PC-9 (cell line): ENCODE data around the gene FBLN2. TPM values are rescaled to one million over a fixed set of nuclear protein-coding genes. Genes with fewer than 3 reads are reported as not detected.

Experiments
- BruUV-seq: library from RNA; stranded (reverse); fragments of 400-500 nt; replicated peaks from 2 replicates; lab custom pipeline; 2021; lab: Mats Ljungman, UMichigan
- CTCF ChIA-PET: fragments of 300-600 bp; sonication (Branson Sonifier 250); formaldehyde crosslinking; loops from one replicate; lab custom pipeline; 2022; ENCODE audit warnings: antibody characterized with exemption; lab: Charles Lee
- POLR2A ChIA-PET: fragments of 300-600 bp; sonication (Branson Sonifier 250); formaldehyde crosslinking; loops from one replicate; lab custom pipeline; 2022; ENCODE audit warnings: antibody characterized with exemption; ENCODE audit not compliant: unreplicated experiment; lab: Charles Lee
- DNase-seq, 2 experiments: peaks; one replicate each; pipeline versions ENCODE4 v3.0.0 to v3.0.0-alpha.2; 2015 to 2022; ENCODE audit warnings: mixed read lengths in 1 of 2
- H2AFZ ChIP-seq: fragments of 200-600 bp; sonication (generic); 2 replicates; pipeline ENCODE4 v1.8.1; 2017; ENCODE audit warnings: antibody characterized with exemption
- H3F3A ChIP-seq: fragments of 200-600 bp; sonication (generic); 2 replicates; pipeline ENCODE4 v1.8.1; 2017; ENCODE audit warnings: antibody characterized with exemption, mild to moderate bottlenecking, low read depth; ENCODE audit not compliant: insufficient read depth
- H3K27ac ChIP-seq: fragments of 200-600 bp; sonication (generic); 2 replicates; pipeline ENCODE4 v1.6.1; 2016; ENCODE audit warnings: mixed run types
- H3K27me3 ChIP-seq: fragments of 200-600 bp; sonication (generic); 2 replicates; pipeline ENCODE4 v1.6.1; 2016; ENCODE audit warnings: low read depth, mixed run types; ENCODE audit not compliant: insufficient read depth
- H3K36me3 ChIP-seq: fragments of 200-600 bp; sonication (generic); 2 replicates; pipeline ENCODE4 v1.6.1; 2016; ENCODE audit warnings: low read depth, mixed run types
- H3K4me1 ChIP-seq: fragments of 200-600 bp; sonication (generic); replicated peaks from 2 replicates; pipeline ENCODE4 v1.6.1; 2016; ENCODE audit warnings: mixed run types; ENCODE audit not compliant: insufficient read depth
- H3K4me2 ChIP-seq: fragments of 200-600 bp; sonication (generic); 2 replicates; pipeline ENCODE4 v1.6.1; 2017; ENCODE audit warnings: mixed run types
- H3K4me3 ChIP-seq: fragments of 200-600 bp; sonication (generic); 2 replicates; pipeline ENCODE4 v1.6.1; 2016; ENCODE audit warnings: mixed run types
- H3K79me2 ChIP-seq: fragments of 200-600 bp; sonication (generic); 2 replicates; pipeline ENCODE4 v1.6.1; 2017; ENCODE audit warnings: low read depth, mixed run types
- H3K9me2 ChIP-seq: fragments of 200-600 bp; sonication (generic); 2 replicates; pipeline ENCODE4 v1.8.1; 2017; ENCODE audit warnings: mild to moderate bottlenecking; ENCODE audit not compliant: insufficient read depth
- H3K9me3 ChIP-seq: fragments of 200-600 bp; sonication (generic); 2 replicates; pipeline ENCODE4 v1.8.1; 2016; ENCODE audit warnings: low read depth; ENCODE audit not compliant: insufficient read depth
- H4K20me1 ChIP-seq: fragments of 200-600 bp; sonication (generic); 2 replicates; pipeline ENCODE4 v1.8.1; 2017; ENCODE audit not compliant: insufficient read depth
- EZH2 ChIP-seq: fragments of 200-600 bp; sonication (generic); IDR thresholded peaks from 2 replicates; pipeline ENCODE4 v1.8.0; 2017; ENCODE audit warnings: antibody characterized with exemption, low read depth
- intact Hi-C: fragments of 100-400 bp; cut with micrococcal nuclease; formaldehyde crosslinking; loops from one replicate; pipeline ENCODE4 v1.10.0; 2022; ENCODE audit not compliant: unreplicated experiment
- total RNA-seq: library from RNA; stranded (reverse); gene quantifications from 2 replicates; pipeline ENCODE4 v1.2.3, GENCODE V29; 2021
- TF ChIP-seq, protein P1 (sequence below): fragments of 200-600 bp; sonication (generic); conservative IDR thresholded peaks from 2 replicates; pipeline ENCODE4 v1.6.1; 2017; ENCODE audit warnings: mixed run types, antibody characterized with exemption, mild to moderate bottlenecking, moderate library complexity

The FBLN2 gene
- total RNA-seq, 1 experiment from 2014 or later: 0.57 TPM

DNA sequence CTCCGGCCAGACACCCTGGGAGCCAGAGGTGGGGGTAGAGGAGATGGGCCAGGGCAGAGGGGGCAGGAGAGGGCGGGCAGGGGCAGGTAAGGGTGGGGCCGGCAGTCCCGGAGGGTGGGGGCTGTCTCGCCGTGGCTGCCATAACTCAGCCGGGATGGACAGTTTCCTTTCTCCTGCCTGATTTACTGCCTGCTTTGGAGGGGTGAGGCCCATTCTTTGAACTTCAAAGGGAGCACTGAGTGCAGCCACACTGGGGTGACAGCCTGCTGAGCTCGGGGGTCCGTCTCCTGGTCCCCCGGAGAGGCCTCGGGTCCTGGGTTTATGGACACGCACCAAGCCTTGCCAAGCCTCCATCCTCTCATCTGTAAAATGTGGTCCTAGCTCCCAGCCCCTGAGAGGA, 135.4 kb downstream of the FBLN2 start:
- ChIA-PET POLR2A (no interaction called here), CTCF (no interaction called here)
- no peak overlapping the region for H3K4me2 ChIP-seq
- intact Hi-C loops: no loop called here
- no peak for DNase-seq
- peaks cover 66% of the 10 kb centered on the region for H3K27me3 ChIP-seq
- H3K4me3 ChIP-seq: no peak overlapping the region
- no TSS peak for BruUV-seq
- no peaks in the 10 kb centered on the region for H3K9me3 ChIP-seq
- H2AFZ ChIP-seq: no peak overlapping the region
- H3K79me2 ChIP-seq: no peaks in the 10 kb centered on the region
- no peaks in the 10 kb centered on the region for H3K4me1 ChIP-seq
- H3K9me2 ChIP-seq: no peaks in the 10 kb centered on the region
- no peaks in the 10 kb centered on the region for H3F3A ChIP-seq
- H3K36me3 ChIP-seq: no peaks in the 10 kb centered on the region
- H4K20me1 ChIP-seq: no peaks in the 10 kb centered on the region
- no peak overlapping the region for H3K27ac ChIP-seq
- TF ChIP-seq, protein P1, sequence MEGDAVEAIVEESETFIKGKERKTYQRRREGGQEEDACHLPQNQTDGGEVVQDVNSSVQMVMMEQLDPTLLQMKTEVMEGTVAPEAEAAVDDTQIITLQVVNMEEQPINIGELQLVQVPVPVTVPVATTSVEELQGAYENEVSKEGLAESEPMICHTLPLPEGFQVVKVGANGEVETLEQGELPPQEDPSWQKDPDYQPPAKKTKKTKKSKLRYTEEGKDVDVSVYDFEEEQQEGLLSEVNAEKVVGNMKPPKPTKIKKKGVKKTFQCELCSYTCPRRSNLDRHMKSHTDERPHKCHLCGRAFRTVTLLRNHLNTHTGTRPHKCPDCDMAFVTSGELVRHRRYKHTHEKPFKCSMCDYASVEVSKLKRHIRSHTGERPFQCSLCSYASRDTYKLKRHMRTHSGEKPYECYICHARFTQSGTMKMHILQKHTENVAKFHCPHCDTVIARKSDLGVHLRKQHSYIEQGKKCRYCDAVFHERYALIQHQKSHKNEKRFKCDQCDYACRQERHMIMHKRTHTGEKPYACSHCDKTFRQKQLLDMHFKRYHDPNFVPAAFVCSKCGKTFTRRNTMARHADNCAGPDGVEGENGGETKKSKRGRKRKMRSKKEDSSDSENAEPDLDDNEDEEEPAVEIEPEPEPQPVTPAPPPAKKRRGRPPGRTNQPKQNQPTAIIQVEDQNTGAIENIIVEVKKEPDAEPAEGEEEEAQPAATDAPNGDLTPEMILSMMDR: no peak
- no peak for TF ChIP-seq EZH2

DNA sequence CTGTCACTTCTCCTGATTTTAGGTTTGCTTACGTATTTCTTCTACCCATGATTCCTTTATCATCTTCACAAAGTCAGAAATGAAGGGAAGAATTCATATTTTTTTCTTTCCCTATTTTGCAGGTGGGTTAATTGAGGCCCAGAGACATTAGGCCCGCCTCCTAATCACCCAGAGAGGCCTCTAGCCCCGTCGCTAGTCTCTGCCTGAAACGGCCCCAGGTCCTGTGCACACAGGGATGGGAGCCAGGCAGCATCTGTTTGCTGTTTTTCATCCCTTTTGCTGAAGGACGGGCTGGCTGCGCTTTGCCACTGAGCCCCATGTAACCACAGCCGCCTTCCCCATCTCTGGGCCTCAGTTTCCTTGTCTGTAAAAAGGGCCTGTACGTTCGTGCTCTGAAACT, 135.9 kb downstream of the FBLN2 start:
- Histone ChIP-seq H3K79me2 (no peaks in the 10 kb centered on the region), H4K20me1 (no peaks in the 10 kb centered on the region), H3K9me3 (no peaks in the 10 kb centered on the region), H3K36me3 (no peaks in the 10 kb centered on the region), H3K27ac (no peak overlapping the region), H3K4me3 (no peak overlapping the region), H3F3A (no peaks in the 10 kb centered on the region), H3K4me1 (no peaks in the 10 kb centered on the region), H3K4me2 (no peak overlapping the region), H3K9me2 (no peaks in the 10 kb centered on the region), H3K27me3 (peaks cover 66% of the 10 kb centered on the region), H2AFZ (no peak overlapping the region)
- DNase-seq: no peak
- CTCF ChIA-PET: no interaction called here
- BruUV-seq: no TSS peak
- TF ChIP-seq EZH2: no peak
- TF ChIP-seq, protein P1: no peak
- intact Hi-C loops: no loop called here
- POLR2A ChIA-PET: no interaction called here

DNA sequence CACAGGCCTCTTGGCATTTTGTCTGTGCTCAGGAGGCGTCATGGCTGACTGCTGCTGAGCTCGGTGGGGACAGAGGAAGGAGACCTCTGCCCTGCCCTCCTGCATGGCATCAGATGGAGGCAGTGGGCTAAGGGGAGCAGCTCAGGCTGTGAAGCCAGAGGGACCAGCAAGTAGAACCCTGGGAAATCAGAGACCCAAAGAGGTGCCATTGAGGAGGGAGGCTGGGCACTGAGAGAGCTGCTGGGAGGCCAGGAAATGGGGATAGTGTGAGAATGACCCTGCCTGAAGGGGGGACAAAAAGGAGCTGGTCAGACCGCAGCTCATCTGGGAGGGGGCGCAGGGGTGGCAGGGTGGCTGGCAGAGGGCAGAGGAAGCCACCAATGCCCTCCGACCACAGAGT, 136.8 kb downstream of the FBLN2 start:
- TF ChIP-seq, protein P1: no peak
- no peak for TF ChIP-seq EZH2
- no TSS peak for BruUV-seq
- no peak overlapping the region for H2AFZ ChIP-seq

More for the DNA sequence above, 136.8 kb downstream of the FBLN2 start:
- no peaks in the 10 kb centered on the region for H4K20me1 ChIP-seq
- intact Hi-C loops: no loop called here
- H3K4me1 ChIP-seq: no peaks in the 10 kb centered on the region
- POLR2A ChIA-PET: no interaction called here
- no peak overlapping the region for H3K27ac ChIP-seq
- no peaks in the 10 kb centered on the region for H3F3A ChIP-seq
- no peaks in the 10 kb centered on the region for H3K9me2 ChIP-seq
- no peak overlapping the region for H3K4me3 ChIP-seq
- H3K4me2 ChIP-seq: no peak overlapping the region
- H3K79me2 ChIP-seq: no peaks in the 10 kb centered on the region
- peaks cover 66% of the 10 kb centered on the region for H3K27me3 ChIP-seq
- DNase-seq: no peak
- CTCF ChIA-PET: interaction anchor here (0.6 kb wide), 1 partner anchor 12 kb away, joined by 11 read pairs; no protein-coding TSS in a partner anchor
- no peaks in the 10 kb centered on the region for H3K9me3 ChIP-seq
- no peaks in the 10 kb centered on the region for H3K36me3 ChIP-seq
